ENCODE data around the gene VWA5A. TPM values are rescaled to one million over a fixed set of nuclear protein-coding genes. Genes with fewer than 3 reads are reported as not detected.

VWA5A gene
- total RNA-seq, 3 donors from 2014 or later, result 41.2 to 97.3 (median 55.8) TPM

- Histone ChIP-seq H3K4me3 (no peak overlapping the region), H3K4me1 (ENCODE audit: low read depth) (no peaks in the 10 kb centered on the region), H3K9me3 (no peaks in the 10 kb centered on the region), H3K36me3 (ENCODE audit: low read depth) (no peaks in the 10 kb centered on the region)
- intact Hi-C loops (cut with DNase I, micrococcal nuclease), result no loop called here
- TF ChIP-seq CTCF (IDR thresholded peaks at IDR 0.05), result no peak
- ATAC-seq (no peak), DNase-seq (no peak)
Observed at GRCh38 chr11:124170801-124171586, 55.7 kb downstream of the VWA5A start.

- intact Hi-C loops (cut with DNase I, micrococcal nuclease), result no loop called here
- no peak for DNase-seq
- Histone ChIP-seq H3K36me3 (ENCODE audit: low read depth) (no peaks in the 10 kb centered on the region), H3K4me1 (ENCODE audit: low read depth) (no peaks in the 10 kb centered on the region), H3K9me3 (no peaks in the 10 kb centered on the region), H3K4me3 (no peak overlapping the region)
- no peak for TF ChIP-seq CTCF (IDR thresholded peaks at IDR 0.05)
- no peak for ATAC-seq
Observed at GRCh38 chr11:124172101-124172500, 56.9 kb downstream of the VWA5A start.

GRCh38 chr11:124172599-124172998 lies 57.3 kb downstream of the VWA5A start:
- Histone ChIP-seq H3K4me1 (ENCODE audit: low read depth) (no peaks in the 10 kb centered on the region), H3K36me3 (ENCODE audit: low read depth) (no peaks in the 10 kb centered on the region), H3K9me3 (no peaks in the 10 kb centered on the region), H3K4me3 (no peak overlapping the region)
- DNase-seq (no peak), ATAC-seq (no peak)
- intact Hi-C loops (cut with DNase I, micrococcal nuclease), result no loop called here
- TF ChIP-seq CTCF (IDR thresholded peaks at IDR 0.05), result no peak

GRCh38 chr11:124174001-124174583 lies 58.8 kb downstream of the VWA5A start:
- ATAC-seq, result no peak
- no peaks in the 10 kb centered on the region for H3K36me3 ChIP-seq (ENCODE audit: low read depth)
- DNase-seq, result no peak
- H3K4me1 ChIP-seq (ENCODE audit: low read depth), result no peaks in the 10 kb centered on the region
- TF ChIP-seq CTCF (IDR thresholded peaks at IDR 0.05), result no peak
- H3K4me3 ChIP-seq, result no peak overlapping the region
- H3K9me3 ChIP-seq, result no peaks in the 10 kb centered on the region
- intact Hi-C loops (cut with DNase I, micrococcal nuclease), result no loop called here

- TF ChIP-seq CTCF (IDR thresholded peaks at IDR 0.05), result no peak
- ATAC-seq (no peak), DNase-seq (no peak)
- H3K4me1 ChIP-seq (ENCODE audit: low read depth), result no peaks in the 10 kb centered on the region
- intact Hi-C loops (cut with DNase I, micrococcal nuclease), result no loop called here
- no peak overlapping the region for H3K4me3 ChIP-seq
- no peaks in the 10 kb centered on the region for H3K9me3 ChIP-seq
- no peaks in the 10 kb centered on the region for H3K36me3 ChIP-seq (ENCODE audit: low read depth)
Observed at GRCh38 chr11:124176925-124177715, 61.9 kb downstream of the VWA5A start.
